Astrocyte (in vitro differentiated cells and primary cell): ENCODE results near the gene GNAQ.

Experiments
- EZH2 ChIP-seq: IDR thresholded peaks from 2 replicates; pipeline ENCODE4 v1.6.1; 2012; ENCODE audit warnings: mild to moderate bottlenecking, low read length, inconsistent platforms; ENCODE audit not compliant: insufficient read depth
- TF ChIP-seq, protein P1 (sequence below): IDR thresholded peaks from 2 replicates; pipeline ENCODE4 v1.5.1; 2011; ENCODE audit warnings: low read depth, mild to moderate bottlenecking, inconsistent platforms, low read length, moderate library complexity; ENCODE audit not compliant: insufficient read depth

GRCh38 chr9:77800924-77801551 lies 230.6 kb downstream of the GNAQ start:
- TF ChIP-seq, protein P1, sequence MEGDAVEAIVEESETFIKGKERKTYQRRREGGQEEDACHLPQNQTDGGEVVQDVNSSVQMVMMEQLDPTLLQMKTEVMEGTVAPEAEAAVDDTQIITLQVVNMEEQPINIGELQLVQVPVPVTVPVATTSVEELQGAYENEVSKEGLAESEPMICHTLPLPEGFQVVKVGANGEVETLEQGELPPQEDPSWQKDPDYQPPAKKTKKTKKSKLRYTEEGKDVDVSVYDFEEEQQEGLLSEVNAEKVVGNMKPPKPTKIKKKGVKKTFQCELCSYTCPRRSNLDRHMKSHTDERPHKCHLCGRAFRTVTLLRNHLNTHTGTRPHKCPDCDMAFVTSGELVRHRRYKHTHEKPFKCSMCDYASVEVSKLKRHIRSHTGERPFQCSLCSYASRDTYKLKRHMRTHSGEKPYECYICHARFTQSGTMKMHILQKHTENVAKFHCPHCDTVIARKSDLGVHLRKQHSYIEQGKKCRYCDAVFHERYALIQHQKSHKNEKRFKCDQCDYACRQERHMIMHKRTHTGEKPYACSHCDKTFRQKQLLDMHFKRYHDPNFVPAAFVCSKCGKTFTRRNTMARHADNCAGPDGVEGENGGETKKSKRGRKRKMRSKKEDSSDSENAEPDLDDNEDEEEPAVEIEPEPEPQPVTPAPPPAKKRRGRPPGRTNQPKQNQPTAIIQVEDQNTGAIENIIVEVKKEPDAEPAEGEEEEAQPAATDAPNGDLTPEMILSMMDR = no peak
- TF ChIP-seq EZH2 = no peak
